ENCODE data around the gene RTRAF.

DNA sequence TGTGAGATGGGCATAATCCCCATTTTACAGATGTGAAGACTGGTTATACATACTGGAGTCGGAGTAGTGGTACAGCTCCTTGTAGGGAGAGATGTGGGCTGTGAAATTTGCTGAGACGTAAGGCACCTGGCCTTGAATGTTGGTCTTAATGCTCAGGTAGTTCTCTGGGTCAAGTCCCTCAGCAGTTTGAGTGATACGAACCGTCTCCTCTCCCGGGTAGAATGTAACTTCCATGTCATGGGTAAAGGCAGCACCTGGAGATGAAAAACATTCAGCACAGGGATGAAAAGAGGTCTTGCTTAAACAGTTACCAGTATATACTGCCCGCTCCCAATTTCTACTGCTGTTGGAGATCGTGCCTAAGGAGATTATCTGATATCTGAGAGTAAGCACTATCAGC is 51.3 kb downstream of the RTRAF start:
- TF ChIP-seq REST (IDR thresholded peaks at IDR 0.05; ENCODE audit: low read depth, low read length): no peak
- TF ChIP-seq POLR2AphosphoS5 (IDR thresholded peaks at IDR 0.05; ENCODE audit: low read depth, low read length): no peak
- no peak for TF ChIP-seq USF2 (IDR thresholded peaks at IDR 0.05; ENCODE audit: borderline replicate concordance, low read depth, low read length)
- TF ChIP-seq CTCF (IDR thresholded peaks at IDR 0.05): no peak
- TF ChIP-seq EP300 (IDR thresholded peaks at IDR 0.05; ENCODE audit: borderline replicate concordance in 1 of 2, low read depth in 1 of 2, low read length in 1 of 2): no peak
- TF ChIP-seq PBX3 (IDR thresholded peaks at IDR 0.05): no peak
- TF ChIP-seq YY1 (IDR thresholded peaks at IDR 0.05; ENCODE audit: low read depth): no peak
- no peak for TF ChIP-seq SMC3 (IDR thresholded peaks at IDR 0.05; ENCODE audit: low read depth, low read length)
- no peak for TF ChIP-seq SIN3A (IDR thresholded peaks at IDR 0.05; ENCODE audit: borderline replicate concordance, low read depth, low read length)
- no peak for TF ChIP-seq FOXM1 (IDR thresholded peaks at IDR 0.05; ENCODE audit: low read depth)
- no peak for TF ChIP-seq RXRA (IDR thresholded peaks at IDR 0.05; ENCODE audit: borderline replicate concordance, low read depth)
- no peak for TF ChIP-seq GABPA (IDR thresholded peaks at IDR 0.05; ENCODE audit: low read depth)

Measured in SK-N-SH (cell line).